ENCODE data around the gene YY1. TPM values are rescaled to one million over a fixed set of nuclear protein-coding genes. Genes with fewer than 3 reads are reported as not detected.

YY1 gene
- total RNA-seq, 1 donor from 2014 or later, result 87.5 TPM

- Mint-ChIP-seq H3K4me1 (ENCODE audit: low read depth, unreplicated experiment) (no peaks in the 10 kb centered on the region), H3K27ac (ENCODE audit: unreplicated experiment) (no peak overlapping the region), H3K4me3 (ENCODE audit: unreplicated experiment) (peak overlapping the region; percentile 45), H3K27me3 (ENCODE audit: low read depth, unreplicated experiment) (peaks cover 41% of the 10 kb centered on the region), H3K9me3 (ENCODE audit: unreplicated experiment) (no peaks in the 10 kb centered on the region), H3K36me3 (ENCODE audit: low read depth, unreplicated experiment) (no peaks in the 10 kb centered on the region)
- H3K9me3 ChIP-seq (ENCODE audit: insufficient read depth, low read depth, low read length), result no peaks in the 10 kb centered on the region
- H3K36me3 ChIP-seq (ENCODE audit: insufficient read depth, low read length), result no peaks in the 10 kb centered on the region
- no peak for FAIRE-seq
- TF ChIP-seq EZH2 (IDR thresholded peaks at IDR 0.05; ENCODE audit: insufficient read depth, low read length) (no peak), CTCF (IDR thresholded peaks at IDR 0.05; ENCODE audit: insufficient read depth, low read depth, low read length) (no peak)
- no peaks in the 10 kb centered on the region for H4K20me1 ChIP-seq (ENCODE audit: insufficient read depth, low read length)
- H3K4me1 ChIP-seq (ENCODE audit: insufficient read depth, low read length), result no peaks in the 10 kb centered on the region
- no peak overlapping the region for H3K4me2 ChIP-seq (ENCODE audit: low read length)
- H2AFZ ChIP-seq (ENCODE audit: low read depth, low read length), result no peak overlapping the region
- no peaks in the 10 kb centered on the region for H3K79me2 ChIP-seq (ENCODE audit: insufficient read depth, low read length)
- no peaks in the 10 kb centered on the region for H3K27me3 ChIP-seq (ENCODE audit: insufficient read depth, low read length)
- H3K9ac ChIP-seq (ENCODE audit: low read length), result no peak overlapping the region
- H3K27ac ChIP-seq (ENCODE audit: low read depth, low read length), result no peak overlapping the region
- DNase-seq (ENCODE audit: low read depth), result no peak
- H3K4me3 ChIP-seq (ENCODE audit: insufficient read depth, low read depth, low read length), result no peak overlapping the region
These were observed 83.4 kb downstream of the YY1 start for GRCh38 chr14:100322138-100322957.

- Histone ChIP-seq H3K9ac (ENCODE audit: low read length) (no peak within 1 kb of the TSS), H3K27ac (ENCODE audit: low read depth, low read length) (no peak within 1 kb of the TSS), H3K36me3 (ENCODE audit: insufficient read depth, low read length) (no peaks in the 10 kb centered on the region), H3K4me2 (ENCODE audit: low read length) (no peak within 1 kb of the TSS), H4K20me1 (ENCODE audit: insufficient read depth, low read length) (no peaks in the 10 kb centered on the region), H3K27me3 (ENCODE audit: insufficient read depth, low read length) (no peaks in the 10 kb centered on the region), H3K4me3 (ENCODE audit: insufficient read depth, low read depth, low read length) (no peak within 1 kb of the TSS), H3K4me1 (ENCODE audit: insufficient read depth, low read length) (no peaks in the 10 kb centered on the region), H3K79me2 (ENCODE audit: insufficient read depth, low read length) (no peaks in the 10 kb centered on the region), H3K9me3 (ENCODE audit: insufficient read depth, low read depth, low read length) (no peaks in the 10 kb centered on the region), H2AFZ (ENCODE audit: low read depth, low read length) (no peak within 1 kb of the TSS)
- no peak for FAIRE-seq
- Mint-ChIP-seq H3K4me3 (ENCODE audit: unreplicated experiment) (peak within 1 kb of the TSS; percentile 45), H3K27ac (ENCODE audit: unreplicated experiment) (no peak within 1 kb of the TSS), H3K9me3 (ENCODE audit: unreplicated experiment) (no peaks in the 10 kb centered on the region), H3K36me3 (ENCODE audit: low read depth, unreplicated experiment) (no peaks in the 10 kb centered on the region), H3K27me3 (ENCODE audit: low read depth, unreplicated experiment) (peaks cover 41% of the 10 kb centered on the region), H3K4me1 (ENCODE audit: low read depth, unreplicated experiment) (no peaks in the 10 kb centered on the region)
- TF ChIP-seq CTCF (IDR thresholded peaks at IDR 0.05; ENCODE audit: insufficient read depth, low read depth, low read length) (no peak), EZH2 (IDR thresholded peaks at IDR 0.05; ENCODE audit: insufficient read depth, low read length) (no peak)
- DNase-seq (ENCODE audit: low read depth), result no peak
These were observed 84.4 kb downstream of the YY1 start, which contains the start of gene SLC25A47 for GRCh38 chr14:100323121-100323941. Gene SLC25A47 (plus strand): TSS chr14:100323339. CDS start chr14:100323415, 76 bp downstream.

Data from astrocyte (in vitro differentiated cells and primary cell).